ENCODE results near the gene LCNL1. TPM values are rescaled to one million over a fixed set of nuclear protein-coding genes. Genes with fewer than 3 reads are reported as not detected.
A peak's percentile ranks its signal among the peaks of the same experiment; 100 is the strongest.
"Not testable (repeated sequence)": the region's sequence is repeated elsewhere in the genome, so short reads cannot be mapped to it uniquely, and the experiment has no call there.

LCNL1 gene
- total RNA-seq, 2 experiments from 2014 or later = not detected

- H3K36me3 Mint-ChIP-seq (ENCODE audit: low read depth); H3K27ac Mint-ChIP-seq; H3K9me3 Mint-ChIP-seq; ATAC-seq; intact Hi-C loops (cut with micrococcal nuclease); H3K4me3 Mint-ChIP-seq; H3K27me3 Mint-ChIP-seq: not testable (repeated sequence)
- ChIA-PET CTCF (interaction anchor here (1.1 to 5.9 kb wide), 5 partner anchors 12 to 214 kb away, joined by 3 to 31 read pairs (median 4); partner anchors contain the start of genes PAXX and TMEM141), POLR2A (interaction anchor here (0.6 to 1.1 kb wide), 2 partner anchors 8 to 11 kb away, joined by 3 read pairs; no protein-coding TSS in a partner anchor)
- TF ChIP-seq CTCF (IDR thresholded peaks at IDR 0.05) = peak; percentile 68
- DNase-seq = peak; percentile 47
- peaks cover 23% of the 10 kb centered on the region for H3K4me1 Mint-ChIP-seq (ENCODE audit: low read depth)
These were observed 21.5 kb downstream of the LCNL1 start for GRCh38 chr9:137004285-137004684.

GRCh38 chr9:137006116-137007003, 23.6 kb downstream of the LCNL1 start:
- no peak for TF ChIP-seq CTCF (IDR thresholded peaks at IDR 0.05)
- peak; percentile 44 for ATAC-seq
- Mint-ChIP-seq H3K36me3 (ENCODE audit: low read depth) (no peaks in the 10 kb centered on the region), H3K4me1 (ENCODE audit: low read depth) (peaks cover 13% of the 10 kb centered on the region), H3K27me3 (no peaks in the 10 kb centered on the region), H3K27ac (no peak overlapping the region), H3K4me3 (no peak overlapping the region), H3K9me3 (no peaks in the 10 kb centered on the region)
- CTCF ChIA-PET = interaction anchor here (0.8 to 5.9 kb wide), 5 partner anchors 23 to 61 kb away, joined by 3 to 31 read pairs (median 3); no protein-coding TSS in a partner anchor
- peak; percentile 44 for DNase-seq
- POLR2A ChIA-PET = interaction anchor here (0.6 kb wide), 1 partner anchor 29 kb away, joined by 3 read pairs; no protein-coding TSS in a partner anchor
- intact Hi-C loops (cut with micrococcal nuclease) = no loop called here

GRCh38 chr9:137007108-137007815, 24.5 kb downstream of the LCNL1 start:
- no peak for DNase-seq
- no peaks in the 10 kb centered on the region for H3K27me3 Mint-ChIP-seq
- no peak for ATAC-seq
- POLR2A ChIA-PET = interaction anchor here (0.6 kb wide), 1 partner anchor 28 kb away, joined by 3 read pairs; no protein-coding TSS in a partner anchor
- CTCF ChIA-PET = interaction anchor here (2.9 to 5.9 kb wide), 2 partner anchors 22 to 28 kb away, joined by 11 to 31 read pairs; no protein-coding TSS in a partner anchor
- H3K9me3 Mint-ChIP-seq = no peaks in the 10 kb centered on the region
- no peak overlapping the region for H3K27ac Mint-ChIP-seq
- intact Hi-C loops (cut with micrococcal nuclease) = no loop called here
- peaks cover 13% of the 10 kb centered on the region for H3K4me1 Mint-ChIP-seq (ENCODE audit: low read depth)
- H3K4me3 Mint-ChIP-seq = no peak overlapping the region
- TF ChIP-seq CTCF (IDR thresholded peaks at IDR 0.05) = no peak
- H3K36me3 Mint-ChIP-seq (ENCODE audit: low read depth) = no peaks in the 10 kb centered on the region

GRCh38 chr9:137007816-137008270, 25.1 kb downstream of the LCNL1 start:
- no peaks in the 10 kb centered on the region for H3K9me3 Mint-ChIP-seq
- no peak for TF ChIP-seq CTCF (IDR thresholded peaks at IDR 0.05)
- H3K36me3 Mint-ChIP-seq (ENCODE audit: low read depth) = no peaks in the 10 kb centered on the region
- peaks cover 13% of the 10 kb centered on the region for H3K4me1 Mint-ChIP-seq (ENCODE audit: low read depth)
- DNase-seq = no peak
- no peaks in the 10 kb centered on the region for H3K27me3 Mint-ChIP-seq
- CTCF ChIA-PET = interaction anchor here (2.9 kb wide), 1 partner anchor 21 kb away, joined by 11 read pairs; no protein-coding TSS in a partner anchor
- H3K4me3 Mint-ChIP-seq = no peak overlapping the region
- POLR2A ChIA-PET = no interaction called here
- intact Hi-C loops (cut with micrococcal nuclease) = no loop called here
- no peak for ATAC-seq
- no peak overlapping the region for H3K27ac Mint-ChIP-seq

All from activated CD8-positive, alpha-beta T cell treated with anti-CD3 and anti-CD28 coated beads for 36 hours (primary cell).